ENCODE results near the gene OXSR1. TPM values are rescaled to one million over a fixed set of nuclear protein-coding genes. Genes with fewer than 3 reads are reported as not detected.

OXSR1 gene
- total and polyA plus RNA-seq, 2 of the 13 experiments (the other 11 are each of a cell fraction or from before 2014, with no cell fraction given): 27.4 to 32.6 TPM

DNA sequence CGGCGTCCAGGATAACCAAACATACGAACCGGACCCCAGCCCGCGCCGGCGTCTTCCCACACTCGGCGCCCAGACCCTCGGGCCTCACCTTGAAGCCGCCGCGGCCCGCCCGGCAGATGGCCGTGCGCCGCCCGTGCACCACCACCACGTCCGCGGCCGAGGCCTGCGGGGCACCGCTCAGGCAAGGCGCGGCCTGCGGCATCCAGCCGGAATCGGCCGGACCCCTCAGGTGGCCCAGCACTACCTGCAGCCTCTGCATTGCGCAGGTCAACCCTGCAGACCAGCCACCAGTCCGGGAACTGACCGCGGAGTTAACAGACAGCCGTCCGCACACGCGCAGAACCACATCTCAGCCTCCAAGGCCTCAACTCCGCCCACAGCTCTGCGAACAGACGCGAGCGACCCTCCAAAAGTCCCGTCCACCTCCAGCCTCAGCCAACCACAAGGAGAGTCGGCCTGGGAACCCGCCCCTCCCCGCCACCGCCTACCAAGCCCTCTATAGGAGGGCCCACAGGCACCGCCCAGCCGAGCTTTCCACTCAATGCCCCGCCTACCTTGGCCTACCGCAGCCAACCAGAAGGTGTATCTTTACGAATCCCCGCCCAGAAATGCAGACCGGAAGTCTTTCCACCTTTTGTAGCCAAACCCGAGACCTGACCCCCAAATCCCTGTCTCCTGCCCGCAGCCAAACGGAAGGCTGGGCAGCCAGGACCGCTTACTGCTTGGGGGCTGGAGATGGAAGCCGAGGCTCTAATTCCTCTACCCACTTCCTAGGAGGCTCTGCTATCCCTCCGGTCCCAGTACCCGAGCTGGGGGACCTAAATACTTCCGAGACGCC lies 28.3 kb upstream of the OXSR1 start, which contains the start of gene ACAA1 (continued):
- TF ChIP-seq FOXA1 (IDR thresholded peaks at IDR 0.05) (no peak), FOXA1 (CRISPR knock-in tag; IDR thresholded peaks at IDR 0.05) (no peak), FOXK2 (IDR thresholded peaks at IDR 0.05) (peak; percentile 50; the same call in 1 of the 2 replicates), SP5 (CRISPR knock-in tag; IDR thresholded peaks at IDR 0.05; ENCODE audit: borderline replicate concordance, low read depth) (peak; percentile 71), SALL2 (CRISPR knock-in tag; IDR thresholded peaks at IDR 0.05) (0 out of 2 replicates have a peak, but pooled peaks have one; percentile 6), ZNF841 (CRISPR knock-in tag; IDR thresholded peaks at IDR 0.05; ENCODE audit: borderline replicate concordance) (no peak), KLF12 (CRISPR knock-in tag; IDR thresholded peaks at IDR 0.05; ENCODE audit: borderline replicate concordance) (no peak), SMC3 (IDR thresholded peaks at IDR 0.05; ENCODE audit: low read length) (no peak), NCOA5 (CRISPR knock-in tag; IDR thresholded peaks at IDR 0.05) (no peak), GLI4 (CRISPR knock-in tag; IDR thresholded peaks at IDR 0.05; ENCODE audit: borderline replicate concordance) (no peak; the same call in 1 of the 2 replicates), ZNF274 (CRISPR knock-in tag; IDR thresholded peaks at IDR 0.05) (no peak), ZNF598 (CRISPR knock-in tag; IDR thresholded peaks at IDR 0.05; ENCODE audit: borderline replicate concordance) (peak; percentile 10; the same call in 1 of the 2 replicates), ZBTB20 (CRISPR knock-in tag; IDR thresholded peaks at IDR 0.05; ENCODE audit: borderline replicate concordance, low read depth) (no peak)
- TF ChIP-seq, protein P1, sequence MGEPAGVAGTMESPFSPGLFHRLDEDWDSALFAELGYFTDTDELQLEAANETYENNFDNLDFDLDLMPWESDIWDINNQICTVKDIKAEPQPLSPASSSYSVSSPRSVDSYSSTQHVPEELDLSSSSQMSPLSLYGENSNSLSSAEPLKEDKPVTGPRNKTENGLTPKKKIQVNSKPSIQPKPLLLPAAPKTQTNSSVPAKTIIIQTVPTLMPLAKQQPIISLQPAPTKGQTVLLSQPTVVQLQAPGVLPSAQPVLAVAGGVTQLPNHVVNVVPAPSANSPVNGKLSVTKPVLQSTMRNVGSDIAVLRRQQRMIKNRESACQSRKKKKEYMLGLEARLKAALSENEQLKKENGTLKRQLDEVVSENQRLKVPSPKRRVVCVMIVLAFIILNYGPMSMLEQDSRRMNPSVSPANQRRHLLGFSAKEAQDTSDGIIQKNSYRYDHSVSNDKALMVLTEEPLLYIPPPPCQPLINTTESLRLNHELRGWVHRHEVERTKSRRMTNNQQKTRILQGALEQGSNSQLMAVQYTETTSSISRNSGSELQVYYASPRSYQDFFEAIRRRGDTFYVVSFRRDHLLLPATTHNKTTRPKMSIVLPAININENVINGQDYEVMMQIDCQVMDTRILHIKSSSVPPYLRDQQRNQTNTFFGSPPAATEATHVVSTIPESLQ (CRISPR knock-in tag; conservative IDR thresholded peaks at IDR 0.05): no peak
- TF ChIP-seq, protein P2, sequence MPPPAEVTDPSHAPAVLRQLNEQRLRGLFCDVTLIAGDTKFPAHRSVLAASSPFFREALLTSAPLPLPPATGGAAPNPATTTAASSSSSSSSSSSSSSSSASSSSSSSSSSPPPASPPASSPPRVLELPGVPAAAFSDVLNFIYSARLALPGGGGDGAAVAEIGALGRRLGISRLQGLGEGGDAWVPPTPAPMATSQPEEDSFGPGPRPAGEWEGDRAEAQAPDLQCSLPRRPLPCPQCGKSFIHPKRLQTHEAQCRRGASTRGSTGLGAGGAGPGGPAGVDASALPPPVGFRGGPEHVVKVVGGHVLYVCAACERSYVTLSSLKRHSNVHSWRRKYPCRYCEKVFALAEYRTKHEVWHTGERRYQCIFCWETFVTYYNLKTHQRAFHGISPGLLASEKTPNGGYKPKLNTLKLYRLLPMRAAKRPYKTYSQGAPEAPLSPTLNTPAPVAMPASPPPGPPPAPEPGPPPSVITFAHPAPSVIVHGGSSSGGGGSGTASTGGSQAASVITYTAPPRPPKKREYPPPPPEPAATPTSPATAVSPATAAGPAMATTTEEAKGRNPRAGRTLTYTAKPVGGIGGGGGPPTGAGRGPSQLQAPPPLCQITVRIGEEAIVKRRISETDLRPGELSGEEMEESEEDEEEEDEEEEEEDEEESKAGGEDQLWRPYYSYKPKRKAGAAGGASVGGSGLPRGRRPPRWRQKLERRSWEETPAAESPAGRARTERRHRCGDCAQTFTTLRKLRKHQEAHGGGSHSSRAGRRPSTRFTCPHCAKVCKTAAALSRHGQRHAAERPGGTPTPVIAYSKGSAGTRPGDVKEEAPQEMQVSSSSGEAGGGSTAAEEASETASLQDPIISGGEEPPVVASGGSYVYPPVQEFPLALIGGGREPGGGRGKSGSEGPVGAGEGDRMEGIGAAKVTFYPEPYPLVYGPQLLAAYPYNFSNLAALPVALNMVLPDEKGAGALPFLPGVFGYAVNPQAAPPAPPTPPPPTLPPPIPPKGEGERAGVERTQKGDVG (CRISPR knock-in tag; IDR thresholded peaks at IDR 0.05; ENCODE audit: borderline replicate concordance): no peak
- TF ChIP-seq, protein P3, sequence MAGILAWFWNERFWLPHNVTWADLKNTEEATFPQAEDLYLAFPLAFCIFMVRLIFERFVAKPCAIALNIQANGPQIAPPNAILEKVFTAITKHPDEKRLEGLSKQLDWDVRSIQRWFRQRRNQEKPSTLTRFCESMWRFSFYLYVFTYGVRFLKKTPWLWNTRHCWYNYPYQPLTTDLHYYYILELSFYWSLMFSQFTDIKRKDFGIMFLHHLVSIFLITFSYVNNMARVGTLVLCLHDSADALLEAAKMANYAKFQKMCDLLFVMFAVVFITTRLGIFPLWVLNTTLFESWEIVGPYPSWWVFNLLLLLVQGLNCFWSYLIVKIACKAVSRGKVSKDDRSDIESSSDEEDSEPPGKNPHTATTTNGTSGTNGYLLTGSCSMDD (CRISPR knock-in tag; IDR thresholded peaks at IDR 0.05): no peak
- TF ChIP-seq, protein P4, sequence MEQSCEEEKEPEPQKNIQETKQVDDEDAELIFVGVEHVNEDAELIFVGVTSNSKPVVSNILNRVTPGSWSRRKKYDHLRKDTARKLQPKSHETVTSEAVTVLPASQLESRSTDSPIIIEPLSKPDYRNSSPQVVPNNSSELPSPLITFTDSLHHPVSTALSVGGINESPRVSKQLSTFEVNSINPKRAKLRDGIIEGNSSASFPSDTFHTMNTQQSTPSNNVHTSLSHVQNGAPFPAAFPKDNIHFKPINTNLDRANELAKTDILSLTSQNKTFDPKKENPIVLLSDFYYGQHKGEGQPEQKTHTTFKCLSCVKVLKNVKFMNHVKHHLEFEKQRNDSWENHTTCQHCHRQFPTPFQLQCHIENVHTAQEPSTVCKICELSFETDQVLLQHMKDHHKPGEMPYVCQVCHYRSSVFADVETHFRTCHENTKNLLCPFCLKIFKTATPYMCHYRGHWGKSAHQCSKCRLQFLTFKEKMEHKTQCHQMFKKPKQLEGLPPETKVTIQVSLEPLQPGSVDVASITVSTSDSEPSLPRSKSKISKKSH (CRISPR knock-in tag; IDR thresholded peaks at IDR 0.05; ENCODE audit: borderline replicate concordance): no peak; the same call in 1 of the 2 replicates
- TF ChIP-seq, protein P5, sequence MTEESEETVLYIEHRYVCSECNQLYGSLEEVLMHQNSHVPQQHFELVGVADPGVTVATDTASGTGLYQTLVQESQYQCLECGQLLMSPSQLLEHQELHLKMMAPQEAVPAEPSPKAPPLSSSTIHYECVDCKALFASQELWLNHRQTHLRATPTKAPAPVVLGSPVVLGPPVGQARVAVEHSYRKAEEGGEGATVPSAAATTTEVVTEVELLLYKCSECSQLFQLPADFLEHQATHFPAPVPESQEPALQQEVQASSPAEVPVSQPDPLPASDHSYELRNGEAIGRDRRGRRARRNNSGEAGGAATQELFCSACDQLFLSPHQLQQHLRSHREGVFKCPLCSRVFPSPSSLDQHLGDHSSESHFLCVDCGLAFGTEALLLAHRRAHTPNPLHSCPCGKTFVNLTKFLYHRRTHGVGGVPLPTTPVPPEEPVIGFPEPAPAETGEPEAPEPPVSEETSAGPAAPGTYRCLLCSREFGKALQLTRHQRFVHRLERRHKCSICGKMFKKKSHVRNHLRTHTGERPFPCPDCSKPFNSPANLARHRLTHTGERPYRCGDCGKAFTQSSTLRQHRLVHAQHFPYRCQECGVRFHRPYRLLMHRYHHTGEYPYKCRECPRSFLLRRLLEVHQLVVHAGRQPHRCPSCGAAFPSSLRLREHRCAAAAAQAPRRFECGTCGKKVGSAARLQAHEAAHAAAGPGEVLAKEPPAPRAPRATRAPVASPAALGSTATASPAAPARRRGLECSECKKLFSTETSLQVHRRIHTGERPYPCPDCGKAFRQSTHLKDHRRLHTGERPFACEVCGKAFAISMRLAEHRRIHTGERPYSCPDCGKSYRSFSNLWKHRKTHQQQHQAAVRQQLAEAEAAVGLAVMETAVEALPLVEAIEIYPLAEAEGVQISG (CRISPR knock-in tag; IDR thresholded peaks at IDR 0.05): peak; percentile 31
